GM03348 (cell line): ENCODE data around the gene KCNH1.
A peak's percentile ranks its signal among the peaks of the same experiment; 100 is the strongest.

Source experiments
- DNase-seq: peaks from one replicate; pipeline ENCODE4 v3.0.0; 2012; ENCODE audit warnings: low spot score

Gene KCNH1

GRCh38 chr1:210814382-210815123 lies 319.4 kb downstream of the KCNH1 start:
- no peak for DNase-seq

DNA sequence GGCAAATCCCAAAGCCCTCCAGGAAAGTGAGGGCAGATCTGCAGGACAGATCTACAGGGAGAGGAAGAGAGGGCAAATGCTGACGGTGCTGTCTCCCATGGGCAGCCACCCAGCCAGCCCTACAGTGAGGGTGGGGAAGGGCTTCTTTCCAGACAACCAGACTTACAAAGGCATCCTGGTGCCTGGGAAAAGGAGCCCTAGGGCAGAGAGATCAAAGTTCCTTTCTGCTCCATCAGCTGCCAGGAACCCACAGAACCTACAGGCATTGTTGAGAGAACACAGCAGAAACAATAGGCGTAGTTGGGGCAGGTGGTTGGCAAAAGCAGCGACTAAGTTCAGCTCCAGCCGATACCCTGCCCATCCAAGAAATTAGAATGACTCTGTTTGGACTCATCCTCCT lies 332.4 kb downstream of the KCNH1 start:
- no peak for DNase-seq

DNA sequence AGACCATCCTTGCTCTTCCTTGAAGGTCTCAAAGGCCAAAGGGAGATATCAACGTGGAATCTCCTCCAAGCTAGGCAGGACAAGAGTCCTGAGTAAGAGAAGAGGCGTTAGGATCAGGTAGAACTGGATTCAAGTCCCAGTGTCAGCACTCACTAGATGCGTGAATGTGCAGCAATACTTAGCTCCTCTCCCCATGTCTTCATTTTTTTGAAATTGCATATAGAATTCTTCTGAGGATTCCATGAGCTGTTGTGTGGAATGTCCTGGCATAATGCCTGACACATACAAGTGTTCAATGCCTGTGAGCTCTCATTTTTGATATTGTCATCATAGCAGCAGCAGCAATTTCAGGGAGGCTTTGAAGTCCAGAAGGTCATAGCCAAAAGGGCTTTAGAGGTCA lies 333.2 kb downstream of the KCNH1 start:
- DNase-seq = no peak

DNA sequence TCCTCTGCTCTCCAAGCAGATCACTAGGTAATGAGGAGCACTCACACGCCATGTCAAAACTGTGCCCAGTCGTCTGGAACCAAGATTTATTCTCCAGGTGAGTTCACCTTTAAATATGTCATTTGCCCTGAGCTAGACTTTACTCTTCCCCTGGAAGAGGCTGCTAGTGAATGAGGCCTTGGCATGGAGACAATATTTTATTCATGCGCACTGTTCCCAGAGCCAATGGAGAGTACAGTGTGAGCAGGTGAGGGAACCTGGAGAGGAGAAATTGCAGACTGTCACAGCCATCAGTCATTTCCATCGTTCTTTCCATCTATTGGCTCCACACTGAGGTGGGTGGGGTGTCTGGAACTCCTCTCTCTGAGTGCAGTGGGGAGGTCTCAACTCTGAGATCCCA lies 333.6 kb downstream of the KCNH1 start:
- no peak for DNase-seq

- DNase-seq = no peak
Observed at GRCh38 chr1:210797422-210797821, 336.5 kb downstream of the KCNH1 start.

- DNase-seq = no peak
Observed at GRCh38 chr1:210796421-210796820, 337.5 kb downstream of the KCNH1 start.

DNA sequence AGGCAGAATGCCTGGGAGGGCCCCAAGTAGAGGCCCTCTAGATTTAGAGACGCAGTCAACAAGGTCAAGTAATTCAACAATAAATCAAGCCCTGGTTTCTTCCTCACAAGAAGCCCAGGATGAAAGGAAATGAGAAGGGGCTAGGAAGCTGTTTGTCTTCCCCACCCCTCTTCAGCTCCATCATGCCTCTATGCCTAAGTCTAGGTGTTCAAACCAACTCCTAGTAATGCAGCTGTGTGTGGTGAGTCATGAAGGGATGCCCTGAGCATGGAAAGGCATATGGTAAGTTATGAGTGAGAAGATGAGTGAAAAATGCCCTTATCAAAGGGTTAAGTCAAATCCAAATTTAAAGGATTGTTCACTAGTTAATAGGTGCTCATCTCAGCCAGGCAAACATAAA lies 339.5 kb downstream of the KCNH1 start:
- no peak for DNase-seq

DNA sequence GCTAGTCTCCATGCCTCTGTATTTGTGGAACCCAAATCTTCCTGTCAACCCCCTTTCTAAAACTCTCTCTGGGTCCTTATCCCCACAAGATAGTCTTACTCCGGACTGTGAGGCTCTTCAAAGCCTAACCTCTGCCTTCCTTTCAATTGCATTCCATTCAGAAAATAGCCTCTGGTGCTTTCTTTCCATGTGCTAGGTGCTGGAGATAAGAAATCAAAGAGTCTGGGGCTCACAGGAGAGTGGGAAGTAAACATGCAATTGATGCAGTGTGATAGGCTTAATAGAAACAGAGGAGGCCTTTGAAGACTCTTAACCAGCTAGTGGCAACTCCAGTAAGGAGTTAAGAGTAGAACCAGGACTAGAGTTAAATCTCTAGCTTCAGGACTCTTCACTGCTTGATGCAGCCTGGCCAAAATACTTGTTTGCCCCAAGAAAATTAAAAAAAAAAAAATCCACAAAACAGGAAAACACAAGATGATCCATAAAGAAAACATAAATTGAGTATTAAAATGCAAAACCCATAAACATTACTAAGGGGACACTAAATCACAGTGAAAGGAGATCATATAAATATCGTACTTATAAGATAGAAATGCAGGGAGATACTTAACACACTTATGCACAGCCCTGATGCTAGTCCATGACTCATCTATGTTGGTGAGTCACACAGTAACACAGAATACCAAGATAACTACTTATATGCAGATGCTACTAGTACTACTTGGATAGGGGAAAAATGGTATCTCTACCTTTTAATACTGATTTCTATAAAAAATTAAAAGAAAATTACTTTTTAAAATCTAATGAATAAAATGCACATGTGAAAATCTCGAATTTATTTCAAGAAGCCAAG lies 341.5 kb downstream of the KCNH1 start:
- peak; percentile 72 for DNase-seq

GRCh38 chr1:210790196-210790595 lies 343.8 kb downstream of the KCNH1 start:
- DNase-seq = no peak

GRCh38 chr1:210787800-210788199 lies 346.1 kb downstream of the KCNH1 start:
- no peak for DNase-seq

- no peak for DNase-seq
Observed at GRCh38 chr1:210786546-210786945, 347.4 kb downstream of the KCNH1 start.

DNA sequence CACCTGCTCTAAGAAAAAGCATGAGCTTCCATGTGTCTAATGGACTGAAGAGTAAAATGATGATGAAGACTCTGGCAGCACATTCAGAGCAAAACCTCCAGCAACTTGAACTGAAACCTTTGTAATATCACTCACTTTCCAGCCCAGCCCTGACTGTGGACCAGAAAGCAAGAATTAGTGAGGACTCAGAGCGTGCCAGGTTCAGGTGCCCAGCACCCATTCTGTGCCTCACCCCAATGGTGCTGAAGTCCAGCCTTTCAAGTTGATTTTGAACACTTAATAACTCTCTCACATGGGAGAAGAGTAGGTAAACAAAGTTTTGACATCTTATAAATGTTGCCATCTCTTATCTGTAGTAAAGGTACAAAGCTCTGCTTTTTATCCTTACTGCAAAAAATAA lies 350.0 kb downstream of the KCNH1 start:
- no peak for DNase-seq

GRCh38 chr1:210781652-210782051 lies 352.3 kb downstream of the KCNH1 start:
- DNase-seq = no peak

DNA sequence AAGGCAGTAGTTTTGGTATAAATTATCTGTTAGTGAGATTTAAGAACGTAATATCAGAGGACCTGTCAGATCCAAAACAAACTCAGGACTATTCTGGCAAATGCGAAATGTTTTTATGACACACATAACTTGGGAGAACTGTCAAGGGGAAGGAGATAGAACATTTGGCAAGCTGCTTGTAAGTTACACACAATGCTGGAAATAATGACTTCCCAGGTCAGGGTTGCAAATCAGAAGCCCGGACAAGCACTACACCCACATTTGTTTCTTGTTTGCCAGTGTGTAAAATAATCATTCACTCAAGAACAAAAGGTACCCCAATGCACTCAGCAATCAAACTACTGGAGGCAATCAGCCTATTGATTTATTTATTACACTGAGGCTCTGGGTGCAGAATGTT lies 354.7 kb downstream of the KCNH1 start:
- no peak for DNase-seq

DNA sequence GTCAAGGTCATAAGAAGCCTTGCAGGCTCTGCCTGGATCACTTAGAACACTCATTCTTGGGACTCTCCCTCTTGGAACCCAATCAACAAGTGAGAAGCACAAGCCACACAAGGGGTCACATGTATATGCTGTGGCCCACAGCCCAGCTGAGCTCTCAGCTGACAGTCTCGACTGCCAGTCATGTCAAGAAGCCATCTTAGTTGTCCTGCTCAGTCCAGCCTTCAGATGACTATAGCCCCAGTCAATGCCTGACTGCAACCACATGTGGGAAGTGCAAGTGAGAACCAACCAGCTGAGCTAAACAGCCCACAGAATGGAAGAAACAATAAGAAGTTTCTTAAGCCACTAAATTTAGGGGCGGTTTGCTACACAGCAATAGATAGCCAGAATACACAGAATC lies 356.0 kb downstream of the KCNH1 start:
- no peak for DNase-seq

GRCh38 chr1:210776712-210777111 lies 357.2 kb downstream of the KCNH1 start:
- DNase-seq = no peak

DNA sequence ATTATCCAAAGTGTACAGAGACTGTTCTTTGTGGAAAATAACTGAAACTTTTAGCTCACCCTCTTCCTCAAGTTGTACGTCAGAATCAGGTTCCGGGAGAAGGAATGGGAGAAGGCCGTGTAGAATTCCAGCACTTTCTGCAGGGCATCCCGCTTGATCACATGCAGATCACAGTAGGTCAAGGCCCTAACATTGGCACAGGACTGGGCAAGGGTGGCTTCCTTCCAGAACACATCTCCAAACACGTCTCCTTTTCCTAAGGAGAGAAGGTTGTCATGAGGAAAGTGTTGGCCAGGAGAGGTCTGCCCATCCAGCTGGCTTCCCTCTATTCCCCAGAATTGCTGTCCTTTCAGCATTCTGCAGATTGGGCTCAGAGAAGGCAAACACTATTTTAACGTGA lies 358.7 kb downstream of the KCNH1 start:
- DNase-seq = no peak

DNA sequence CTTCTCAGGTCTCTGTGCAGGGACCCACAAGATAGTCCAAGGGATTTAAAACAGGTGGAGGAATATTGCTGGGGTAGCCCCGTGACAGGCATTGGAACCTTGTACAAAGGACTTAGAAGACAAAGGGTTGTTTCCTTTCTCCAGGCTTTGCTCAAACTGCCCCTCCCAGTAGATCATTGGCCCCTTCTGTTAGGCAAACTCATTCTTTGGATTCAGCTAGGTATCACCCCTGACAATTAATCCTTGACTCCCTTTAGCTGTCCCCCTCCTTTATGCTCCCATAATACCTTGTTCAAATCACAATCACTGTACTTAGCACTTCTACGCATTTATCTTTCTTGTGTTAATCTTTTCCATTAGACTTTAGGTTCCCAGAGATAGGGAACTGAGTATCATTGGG lies 360.5 kb downstream of the KCNH1 start:
- DNase-seq = no peak

GRCh38 chr1:210771131-210771530 lies 362.8 kb downstream of the KCNH1 start:
- no peak for DNase-seq

- no peak for DNase-seq
Observed at GRCh38 chr1:210770396-210770984, 363.5 kb downstream of the KCNH1 start.

DNA sequence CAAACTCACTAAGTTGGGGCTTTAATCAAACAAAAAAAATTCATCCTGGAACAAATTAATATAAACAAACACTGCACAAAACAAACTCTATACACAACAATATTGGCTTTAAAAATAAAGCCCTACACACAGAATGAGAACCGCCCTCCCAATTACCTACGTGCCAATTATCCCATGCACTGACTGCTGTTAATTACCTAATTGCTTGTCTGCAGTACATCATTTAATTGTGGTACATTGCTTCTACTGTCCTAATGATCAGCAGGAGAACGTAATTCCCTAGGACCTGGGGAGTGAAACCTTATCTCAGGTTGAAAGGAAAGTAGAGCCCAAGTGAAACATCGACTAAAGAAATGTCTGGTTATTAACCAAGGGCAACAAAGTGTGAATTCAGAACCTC lies 364.5 kb downstream of the KCNH1 start:
- DNase-seq = no peak

DNA sequence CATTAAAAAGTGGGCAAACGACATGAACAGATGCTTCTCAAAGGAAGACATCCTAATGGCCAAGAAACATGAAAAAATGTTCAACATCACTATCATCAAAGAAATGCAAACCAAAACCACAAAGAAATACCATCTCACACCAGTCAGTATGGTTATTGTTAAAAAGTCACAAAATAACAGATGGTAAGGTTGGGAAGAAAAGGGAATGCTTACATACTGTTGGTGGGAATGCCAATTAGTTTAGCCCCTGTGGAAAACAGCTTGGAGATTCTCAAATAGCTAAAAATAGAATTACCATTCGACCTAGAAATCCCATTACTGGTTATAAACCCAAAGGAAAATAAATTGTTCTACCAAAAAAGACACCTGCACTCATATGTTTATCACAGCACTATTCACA lies 369.4 kb downstream of the KCNH1 start:
- DNase-seq = no peak

GRCh38 chr1:210758761-210759160 lies 375.2 kb downstream of the KCNH1 start:
- DNase-seq = no peak
